ENCODE data around the gene INPP5A. TPM values are rescaled to one million over a fixed set of nuclear protein-coding genes. Genes with fewer than 3 reads are reported as not detected.
A peak's percentile ranks its signal among the peaks of the same experiment; 100 is the strongest.
"Not testable (repeated sequence)": the region's sequence is repeated elsewhere in the genome, so short reads cannot be mapped to it uniquely, and the experiment has no call there.

INPP5A gene
- total RNA-seq, 4 donors from 2014 or later, result 31.2 to 51.8 (median 41.5) TPM

GRCh38 chr10:132742167-132742836 lies 204.7 kb downstream of the INPP5A start:
- no peak for DNase-seq (ENCODE audit: low spot score in 2 of 2)
- intact Hi-C loops (cut with DNase I; ENCODE audit: low total_unique reads), result no loop called here
- WGBS, 2 donors, result 87 to 88% methylated on average over 22 to 27 of the region's 27 CpGs
- no peak overlapping the region for H3K4me3 ChIP-seq (ENCODE audit: low read depth, poor library complexity, severe bottlenecking)
- TF ChIP-seq CTCF (IDR thresholded peaks at IDR 0.05), result no peak
- no peak for TF ChIP-seq POLR2A (IDR thresholded peaks at IDR 0.05)

GRCh38 chr10:132742837-132743194 lies 205.2 kb downstream of the INPP5A start:
- intact Hi-C loops (cut with DNase I; ENCODE audit: low total_unique reads), result no loop called here
- 86 to 89% methylated on average over 12 of the region's 12 CpGs for WGBS, 2 donors
- no peak for DNase-seq (ENCODE audit: low spot score in 2 of 2)
- TF ChIP-seq CTCF (IDR thresholded peaks at IDR 0.05), result no peak
- TF ChIP-seq POLR2A (IDR thresholded peaks at IDR 0.05), result no peak
- H3K4me3 ChIP-seq (ENCODE audit: low read depth, poor library complexity, severe bottlenecking), result no peak overlapping the region

- 63 to 69% methylated on average over 12 to 24 of the region's 30 CpGs for WGBS, 2 donors
Observed at GRCh38 chr10:132743196-132743924, 205.8 kb downstream of the INPP5A start.

GRCh38 chr10:132743925-132744490 lies 206.4 kb downstream of the INPP5A start:
- WGBS, 2 donors, result 93 to 95% methylated on average over 18 of the region's 18 CpGs
- intact Hi-C loops (cut with DNase I; ENCODE audit: low total_unique reads), result no loop called here
- H3K4me3 ChIP-seq (ENCODE audit: low read depth, poor library complexity, severe bottlenecking), result no peak overlapping the region
- DNase-seq (ENCODE audit: low spot score in 2 of 2), result no peak
- TF ChIP-seq CTCF (IDR thresholded peaks at IDR 0.05), result no peak
- TF ChIP-seq POLR2A (IDR thresholded peaks at IDR 0.05), result no peak

More at GRCh38 chr10:132743196-132743924, 205.8 kb downstream of the INPP5A start:
- H3K4me3 ChIP-seq (ENCODE audit: low read depth, poor library complexity, severe bottlenecking); intact Hi-C loops (cut with DNase I; ENCODE audit: low total_unique reads): not testable (repeated sequence)
- DNase-seq (ENCODE audit: low spot score in 2 of 2), result peak in 1 of 2 donors; percentile 24

- no peak for TF ChIP-seq POLR2A (IDR thresholded peaks at IDR 0.05)
- TF ChIP-seq CTCF (IDR thresholded peaks at IDR 0.05), result no peak
- WGBS, 2 donors, result 82 to 96% methylated on average over 13 to 19 of the region's 19 CpGs
- no peak for DNase-seq (ENCODE audit: low spot score in 2 of 2)
- intact Hi-C loops (cut with DNase I; ENCODE audit: low total_unique reads), result no loop called here
- H3K4me3 ChIP-seq (ENCODE audit: low read depth, poor library complexity, severe bottlenecking), result no peak overlapping the region
Observed at GRCh38 chr10:132744839-132745238, 207.3 kb downstream of the INPP5A start.

GRCh38 chr10:132745511-132745910 lies 207.9 kb downstream of the INPP5A start:
- 87 to 94% methylated on average over 14 to 17 of the region's 17 CpGs for WGBS, 2 donors
- intact Hi-C loops (cut with DNase I; ENCODE audit: low total_unique reads), result no loop called here
- no peak for DNase-seq (ENCODE audit: low spot score in 2 of 2)
- no peak overlapping the region for H3K4me3 ChIP-seq (ENCODE audit: low read depth, poor library complexity, severe bottlenecking)
- TF ChIP-seq CTCF (IDR thresholded peaks at IDR 0.05), result no peak
- TF ChIP-seq POLR2A (IDR thresholded peaks at IDR 0.05), result no peak

Measured in lower leg skin (tissue), 4 donors.